Natural killer cell (primary cell): ENCODE results near the gene RPGRIP1. TPM values are rescaled to one million over a fixed set of nuclear protein-coding genes. Genes with fewer than 3 reads are reported as not detected.
"Not testable (repeated sequence)": the region's sequence is repeated elsewhere in the genome, so short reads cannot be mapped to it uniquely, and the experiment has no call there.

Experiments used
- ATAC-seq, 3 donors: fragments of 150-1000 bp in 2 of 3; fragments of 200-7000 bp in 1 of 3; cut with Tn5 transposase; 1 replicate in 1 of 3; 2 replicates in 2 of 3; pipeline ENCODE4 v1.10.0; 2021; ENCODE audit warnings: mild to moderate bottlenecking in 2 of 3, moderate library complexity in 2 of 3
- DNase-seq, 2 donors: peaks; one replicate each; pipeline versions ENCODE4 v3.0.0 to v3.0.0-alpha.2; 2013 to 2021; ENCODE audit warnings: mixed read lengths in 1 of 2
- H3K27ac ChIP-seq: one replicate; pipeline ENCODE4 v1.5.1; 2013; ENCODE audit warnings: mild to moderate bottlenecking, low read length
- H3K27me3 ChIP-seq: one replicate; pipeline ENCODE4 v1.6.1; 2013; ENCODE audit warnings: low read length; ENCODE audit not compliant: control insufficient read depth, insufficient read depth
- H3K36me3 ChIP-seq: one replicate; pipeline ENCODE4 v1.6.1; 2013; ENCODE audit warnings: low read length; ENCODE audit not compliant: control insufficient read depth, insufficient read depth
- H3K4me1 ChIP-seq: one replicate; pipeline ENCODE4 v1.6.1; 2013; ENCODE audit warnings: low read length; ENCODE audit not compliant: control insufficient read depth, insufficient read depth
- H3K4me3 ChIP-seq: one replicate; pipeline ENCODE4 v1.5.1; 2013; ENCODE audit warnings: low read length
- H3K9me3 ChIP-seq: one replicate; pipeline ENCODE4 v1.6.1; 2013; ENCODE audit warnings: low read length; ENCODE audit not compliant: control insufficient read depth, insufficient read depth
- H3K27ac Mint-ChIP-seq, 2 donors: one replicate each; pipeline ENCODE4 v1.8.0; 2022; ENCODE audit warnings: mild to moderate bottlenecking in 2 of 2, mixed read lengths in 2 of 2, moderate library complexity in 1 of 2
- H3K27me3 Mint-ChIP-seq, 2 donors: one replicate each; pipeline ENCODE4 v1.8.0; 2022; ENCODE audit warnings: low read depth in 2 of 2, mixed read lengths in 2 of 2
- H3K36me3 Mint-ChIP-seq: one replicate; pipeline ENCODE4 v1.8.0; 2022; ENCODE audit warnings: mixed read lengths
- H3K4me1 Mint-ChIP-seq, 2 donors: one replicate each; pipeline ENCODE4 v1.8.0; 2022; ENCODE audit warnings: mixed read lengths in 2 of 2
- H3K4me3 Mint-ChIP-seq: one replicate; pipeline ENCODE4 v1.8.0; 2022; ENCODE audit warnings: mild to moderate bottlenecking, moderate library complexity, mixed read lengths
- H3K9me3 Mint-ChIP-seq, 2 donors: one replicate each; pipeline ENCODE4 v1.8.0; 2022; ENCODE audit warnings: mixed read lengths in 2 of 2
- CTCF ChIP-seq: fragments of 200-600 bp; IDR thresholded peaks from one replicate; pipeline ENCODE4 v1.8.0; 2022; ENCODE audit warnings: antibody characterized with exemption
- WGBS: methylation state at CpG from one replicate; pipeline ENCODE4 v1.1.7; 2013; ENCODE audit warnings: missing lambda C conversion rate; ENCODE audit not compliant: insufficient coverage; 5-methylcytosine and 5-hydroxymethylcytosine counted together
- intact Hi-C: fragments of 100-400 bp; cut with micrococcal nuclease; formaldehyde crosslinking; loops from one replicate; pipeline ENCODE4 v1.14.2; 2022
- total RNA-seq, 4 donors: library from RNA; stranded (reverse); fragments of 120-200 nt in 1 of 4; gene quantifications; one replicate each; pipeline versions ENCODE4 v1.2.3 to v1.2.4, GENCODE V29; 2013 to 2022

The RPGRIP1 gene
- total RNA-seq, 3 donors from 2014 or later (not counting 1 experiment from before 2014, with no cell fraction given) = 0.68 to 0.85 TPM; not detected in 1

GRCh38 chr14:21255385-21256101 lies 24.3 kb upstream of the RPGRIP1 start:
- Histone ChIP-seq H3K27ac (no peak overlapping the region), H3K9me3 (no peaks in the 10 kb centered on the region), H3K4me3 (no peak overlapping the region), H3K27me3 (no peaks in the 10 kb centered on the region), H3K4me1 (peaks cover 51% of the 10 kb centered on the region), H3K36me3 (peaks cover 57% of the 10 kb centered on the region)
- no peak for DNase-seq
- Mint-ChIP-seq H3K4me3 (peak overlapping the region; percentile 70), H3K27ac (peak overlapping the region; percentile 64 to 70), H3K4me1 (peaks cover 62 to 78% of the 10 kb centered on the region in 2 donors), H3K27me3 (no peaks in the 10 kb centered on the region), H3K36me3 (peaks cover 8% of the 10 kb centered on the region), H3K9me3 (no peaks in the 10 kb centered on the region)
- intact Hi-C loops = loop anchor here (2.0 kb wide), 1 partner anchor 13 kb away; no protein-coding TSS in a partner anchor
- no peak for TF ChIP-seq CTCF
- 65% methylated on average over 4 of the region's 4 CpGs for whole genome bisulfite sequencing
- ATAC-seq = no peak

- H3K27ac Mint-ChIP-seq = peak overlapping the region; percentile 64 to 70
- DNase-seq, H3K36me3 Mint-ChIP-seq, H3K9me3 ChIP-seq, H3K27me3 Mint-ChIP-seq, H3K4me3 ChIP-seq, H3K9me3 Mint-ChIP-seq, H3K27me3 ChIP-seq: not testable (repeated sequence)
- Histone ChIP-seq H3K36me3 (peaks cover 59% of the 10 kb centered on the region), H3K4me1 (peaks cover 52% of the 10 kb centered on the region), H3K27ac (peak overlapping the region; percentile 15)
- ATAC-seq = peak in 1 of 3 donors; percentile 1
- intact Hi-C loops = loop anchor here (2.0 kb wide), 1 partner anchor 13 kb away; no protein-coding TSS in a partner anchor
- H3K4me3 Mint-ChIP-seq = peak overlapping the region; percentile 70
- 82% methylated on average over 8 of the region's 8 CpGs for WGBS
- H3K4me1 Mint-ChIP-seq = peaks cover 63 to 76% of the 10 kb centered on the region in 2 donors
Observed at GRCh38 chr14:21256102-21256447, 23.8 kb upstream of the RPGRIP1 start.

GRCh38 chr14:21256539-21257393 lies 23.1 kb upstream of the RPGRIP1 start:
- TF ChIP-seq CTCF = no peak
- no peaks in the 10 kb centered on the region for H3K9me3 Mint-ChIP-seq
- ATAC-seq = peak; percentile 22 to 37 (median 28)
- H3K36me3 Mint-ChIP-seq = peaks cover 16% of the 10 kb centered on the region
- peak overlapping the region; percentile 64 to 70 for H3K27ac Mint-ChIP-seq
- Histone ChIP-seq H3K4me1 (peaks cover 54% of the 10 kb centered on the region), H3K4me3 (no peak overlapping the region), H3K27ac (peak overlapping the region; percentile 36), H3K36me3 (peaks cover 66% of the 10 kb centered on the region), H3K9me3 (no peaks in the 10 kb centered on the region), H3K27me3 (no peaks in the 10 kb centered on the region)
- H3K4me1 Mint-ChIP-seq = peaks cover 65 to 77% of the 10 kb centered on the region in 2 donors
- WGBS = 66% methylated on average over 10 of the region's 10 CpGs
- peak overlapping the region; percentile 70 for H3K4me3 Mint-ChIP-seq
- no peaks in the 10 kb centered on the region for H3K27me3 Mint-ChIP-seq
- no peak for DNase-seq
- intact Hi-C loops = loop anchor here (2.0 kb wide), 1 partner anchor 14 kb away; no protein-coding TSS in a partner anchor

GRCh38 chr14:21257394-21257909 lies 22.4 kb upstream of the RPGRIP1 start:
- H3K4me1 ChIP-seq = peaks cover 56% of the 10 kb centered on the region

More at GRCh38 chr14:21257394-21257909, 22.4 kb upstream of the RPGRIP1 start:
- WGBS = 11% methylated on average over 4 of the region's 7 CpGs
- Histone ChIP-seq H3K27ac (peak overlapping the region; percentile 36), H3K36me3 (peaks cover 67% of the 10 kb centered on the region), H3K4me3 (no peak overlapping the region), H3K27me3 (no peaks in the 10 kb centered on the region), H3K9me3 (no peaks in the 10 kb centered on the region)
- H3K27ac Mint-ChIP-seq = peak overlapping the region; percentile 64 to 70
- H3K4me3 Mint-ChIP-seq = peak overlapping the region; percentile 70
- peak; percentile 32 to 58 (median 55) for ATAC-seq
- H3K36me3 Mint-ChIP-seq = peaks cover 18% of the 10 kb centered on the region
- no peak for TF ChIP-seq CTCF
- DNase-seq = peak in 1 of 2 donors; percentile 39
- H3K9me3 Mint-ChIP-seq = no peaks in the 10 kb centered on the region
- intact Hi-C loops = loop anchor here (2.0 kb wide), 1 partner anchor 15 kb away; no protein-coding TSS in a partner anchor
- no peaks in the 10 kb centered on the region for H3K27me3 Mint-ChIP-seq
- peaks cover 66 to 77% of the 10 kb centered on the region in 2 donors for H3K4me1 Mint-ChIP-seq
